DND-41 (cell line): Measurements from ENCODE around the gene CMTM2.

Experiments used
- CTCF ChIP-seq: IDR thresholded peaks from 2 replicates; pipeline ENCODE4 v1.5.1; 2012; ENCODE audit warnings: borderline replicate concordance, low read length, moderate library complexity, mild to moderate bottlenecking; ENCODE audit not compliant: poor library complexity, severe bottlenecking; ENCODE audit errors: extremely low read depth
- EZH2 ChIP-seq: IDR thresholded peaks from 3 replicates; pipeline ENCODE4 v1.6.1; 2012; ENCODE audit warnings: borderline replicate concordance, low read depth, mild to moderate bottlenecking, moderate library complexity, low read length, inconsistent platforms; ENCODE audit not compliant: severe bottlenecking

GRCh38 chr16:66562986-66563385 lies 16.3 kb upstream of the CMTM2 start:
- no peak for TF ChIP-seq CTCF
- no peak for TF ChIP-seq EZH2
